ENCODE measurements around the gene GRK4.
"Not testable (repeated sequence)": the region's sequence is repeated elsewhere in the genome, so short reads cannot be mapped to it uniquely, and the experiment has no call there.

DNA sequence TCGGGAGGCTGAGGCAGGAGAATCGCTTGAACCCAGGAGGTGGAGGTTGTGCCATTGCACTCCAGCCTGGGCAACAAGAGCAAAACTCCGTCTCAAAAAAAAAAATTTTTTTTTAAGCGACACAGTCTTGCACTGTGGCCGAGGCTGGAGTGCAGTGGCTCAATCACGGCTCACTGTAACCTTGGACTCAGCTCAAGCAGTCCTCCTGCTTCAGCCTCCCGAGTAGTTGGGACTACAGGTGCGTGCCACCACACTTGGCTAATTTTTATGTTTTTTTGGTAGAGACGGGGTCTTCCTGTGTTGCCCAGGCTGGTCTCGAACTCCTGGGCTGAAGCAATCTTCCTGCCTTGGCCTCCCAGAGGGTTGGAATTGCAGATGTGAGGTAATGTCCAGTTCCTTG, 25.0 kb upstream of the GRK4 start:
- TF ChIP-seq CTCF (IDR thresholded peaks at IDR 0.05); EZH2 (IDR thresholded peaks at IDR 0.05; ENCODE audit: borderline replicate concordance, insufficient read depth, low read depth, low read length, poor library complexity, severe bottlenecking): not testable (repeated sequence)
